Epithelial cell of esophagus (primary cell): ENCODE results near the gene TNS3.

Experiments
- DNase-seq: peaks from one replicate; pipeline ENCODE4 v3.0.0; 2010; ENCODE audit warnings: low read depth
- H3K4me3 ChIP-seq: 2 replicates; pipeline ENCODE4 v1.5.1; 2011; ENCODE audit warnings: mild to moderate bottlenecking, low read length, control low read depth
- TF ChIP-seq, protein P1 (sequence below): IDR thresholded peaks from 2 replicates; pipeline ENCODE4 v1.5.1; 2011; ENCODE audit warnings: low read depth, mild to moderate bottlenecking, low read length, control low read depth, inconsistent platforms; ENCODE audit not compliant: insufficient read depth; ENCODE audit errors: missing control alignments

TNS3 gene

GRCh38 chr7:47371317-47371716 lies 210.6 kb downstream of the TNS3 start:
- H3K4me3 ChIP-seq, result no peak overlapping the region
- no peak for DNase-seq
- TF ChIP-seq, protein P1, sequence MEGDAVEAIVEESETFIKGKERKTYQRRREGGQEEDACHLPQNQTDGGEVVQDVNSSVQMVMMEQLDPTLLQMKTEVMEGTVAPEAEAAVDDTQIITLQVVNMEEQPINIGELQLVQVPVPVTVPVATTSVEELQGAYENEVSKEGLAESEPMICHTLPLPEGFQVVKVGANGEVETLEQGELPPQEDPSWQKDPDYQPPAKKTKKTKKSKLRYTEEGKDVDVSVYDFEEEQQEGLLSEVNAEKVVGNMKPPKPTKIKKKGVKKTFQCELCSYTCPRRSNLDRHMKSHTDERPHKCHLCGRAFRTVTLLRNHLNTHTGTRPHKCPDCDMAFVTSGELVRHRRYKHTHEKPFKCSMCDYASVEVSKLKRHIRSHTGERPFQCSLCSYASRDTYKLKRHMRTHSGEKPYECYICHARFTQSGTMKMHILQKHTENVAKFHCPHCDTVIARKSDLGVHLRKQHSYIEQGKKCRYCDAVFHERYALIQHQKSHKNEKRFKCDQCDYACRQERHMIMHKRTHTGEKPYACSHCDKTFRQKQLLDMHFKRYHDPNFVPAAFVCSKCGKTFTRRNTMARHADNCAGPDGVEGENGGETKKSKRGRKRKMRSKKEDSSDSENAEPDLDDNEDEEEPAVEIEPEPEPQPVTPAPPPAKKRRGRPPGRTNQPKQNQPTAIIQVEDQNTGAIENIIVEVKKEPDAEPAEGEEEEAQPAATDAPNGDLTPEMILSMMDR, result no peak

- H3K4me3 ChIP-seq, result no peak overlapping the region
- peak; percentile 13 for DNase-seq
- TF ChIP-seq, protein P1, result no peak
Measured at GRCh38 chr7:47370461-47371042, 211.4 kb downstream of the TNS3 start.

GRCh38 chr7:47369736-47370135 lies 212.2 kb downstream of the TNS3 start:
- H3K4me3 ChIP-seq, result no peak overlapping the region
- DNase-seq, result peak; percentile 59
- TF ChIP-seq, protein P1, result no peak

DNA sequence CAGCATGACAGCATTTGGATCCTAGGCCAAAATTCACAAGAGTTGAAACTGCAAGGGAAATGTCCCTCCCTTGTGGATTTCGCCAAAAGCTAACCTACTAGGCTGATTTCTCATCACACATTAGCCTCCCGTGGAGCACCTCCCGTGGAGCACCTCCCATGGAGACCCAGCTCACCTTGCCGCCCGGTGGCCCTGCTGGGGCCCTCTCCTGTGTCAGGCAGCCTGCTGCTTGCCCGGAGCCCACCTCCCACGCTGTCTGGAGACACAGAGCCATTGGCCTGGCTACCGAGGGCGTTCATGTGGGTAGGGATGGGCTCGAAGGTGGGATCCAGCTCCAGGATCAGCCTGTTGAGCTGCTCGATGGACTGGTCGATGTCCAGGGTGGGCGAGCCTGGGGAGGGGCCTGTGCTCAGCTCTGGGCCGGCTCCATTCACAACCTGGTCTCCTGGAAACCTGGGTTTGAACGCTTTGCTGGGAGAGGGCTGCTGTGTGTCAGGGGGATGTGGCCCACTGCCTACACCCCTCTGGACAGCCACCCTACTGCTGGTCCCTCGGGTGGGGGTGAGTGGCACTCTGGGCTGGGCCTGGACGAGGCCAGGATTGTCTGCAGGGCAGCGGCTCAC lies 213.6 kb downstream of the TNS3 start:
- TF ChIP-seq, protein P1, result no peak
- H3K4me3 ChIP-seq, result no peak overlapping the region
- DNase-seq, result no peak

GRCh38 chr7:47367369-47367768 lies 214.5 kb downstream of the TNS3 start:
- H3K4me3 ChIP-seq, result no peak overlapping the region
- no peak for DNase-seq
- TF ChIP-seq, protein P1, result no peak

- DNase-seq, result no peak
- TF ChIP-seq, protein P1, result no peak
- no peak overlapping the region for H3K4me3 ChIP-seq
Measured at GRCh38 chr7:47366960-47367359, 215.0 kb downstream of the TNS3 start.

- TF ChIP-seq, protein P1, result no peak
- no peak overlapping the region for H3K4me3 ChIP-seq
- peak; percentile 16 for DNase-seq
Measured at GRCh38 chr7:47366211-47366610, 215.7 kb downstream of the TNS3 start.
